ENCODE data around the gene GOLT1A. TPM values are rescaled to one million over a fixed set of nuclear protein-coding genes. Genes with fewer than 3 reads are reported as not detected.
A peak's percentile ranks its signal among the peaks of the same experiment; 100 is the strongest.

GOLT1A gene
- total RNA-seq, 1 experiment from 2014 or later: not detected

- in situ Hi-C loops (cut with HindIII; ENCODE audit: low pct_unique_long_range_greater_than_20kb, low sequenced_read_pairs): no loop called here
- DNase-seq (ENCODE audit: low read depth, low spot score): no peak
Observed at GRCh38 chr1:204225841-204226735, 12.3 kb upstream of the GOLT1A start.

GRCh38 chr1:204224655-204225054 is 10.9 kb upstream of the GOLT1A start:
- DNase-seq (ENCODE audit: low read depth, low spot score): no peak
- in situ Hi-C loops (cut with HindIII; ENCODE audit: low pct_unique_long_range_greater_than_20kb, low sequenced_read_pairs): no loop called here

GRCh38 chr1:204223129-204223860 is 9.5 kb upstream of the GOLT1A start:
- DNase-seq (ENCODE audit: low read depth, low spot score): no peak
- in situ Hi-C loops (cut with HindIII; ENCODE audit: low pct_unique_long_range_greater_than_20kb, low sequenced_read_pairs): no loop called here

- no peak for DNase-seq (ENCODE audit: low read depth, low spot score)
- in situ Hi-C loops (cut with HindIII; ENCODE audit: low pct_unique_long_range_greater_than_20kb, low sequenced_read_pairs): no loop called here
Observed at GRCh38 chr1:204222764-204223055, 8.9 kb upstream of the GOLT1A start.

GRCh38 chr1:204222006-204222763 is 8.4 kb upstream of the GOLT1A start:
- DNase-seq (ENCODE audit: low read depth, low spot score): no peak
- in situ Hi-C loops (cut with HindIII; ENCODE audit: low pct_unique_long_range_greater_than_20kb, low sequenced_read_pairs): no loop called here

GRCh38 chr1:204221271-204221670 is 7.5 kb upstream of the GOLT1A start:
- DNase-seq (ENCODE audit: low read depth, low spot score): no peak
- in situ Hi-C loops (cut with HindIII; ENCODE audit: low pct_unique_long_range_greater_than_20kb, low sequenced_read_pairs): no loop called here

- in situ Hi-C loops (cut with HindIII; ENCODE audit: low pct_unique_long_range_greater_than_20kb, low sequenced_read_pairs): loop anchor here (10.0 kb wide), 1 partner anchor 145 kb away; no protein-coding TSS in a partner anchor
- no peak for DNase-seq (ENCODE audit: low read depth, low spot score)
Observed at GRCh38 chr1:204219971-204220616, 6.3 kb upstream of the GOLT1A start.

- DNase-seq (ENCODE audit: low read depth, low spot score): no peak
- in situ Hi-C loops (cut with HindIII; ENCODE audit: low pct_unique_long_range_greater_than_20kb, low sequenced_read_pairs): loop anchor here (10.0 kb wide), 1 partner anchor 146 kb away; no protein-coding TSS in a partner anchor
Observed at GRCh38 chr1:204218552-204218951, 4.8 kb upstream of the GOLT1A start.

GRCh38 chr1:204217648-204218000 is 3.8 kb upstream of the GOLT1A start:
- in situ Hi-C loops (cut with HindIII; ENCODE audit: low pct_unique_long_range_greater_than_20kb, low sequenced_read_pairs): loop anchor here (10.0 kb wide), 1 partner anchor 147 kb away; no protein-coding TSS in a partner anchor
- no peak for DNase-seq (ENCODE audit: low read depth, low spot score)

- DNase-seq (ENCODE audit: low read depth, low spot score): no peak
- in situ Hi-C loops (cut with HindIII; ENCODE audit: low pct_unique_long_range_greater_than_20kb, low sequenced_read_pairs): loop anchor here (10.0 kb wide), 1 partner anchor 148 kb away; no protein-coding TSS in a partner anchor
Observed at GRCh38 chr1:204216880-204217647, 3.3 kb upstream of the GOLT1A start.

- in situ Hi-C loops (cut with HindIII; ENCODE audit: low pct_unique_long_range_greater_than_20kb, low sequenced_read_pairs): loop anchor here (10.0 kb wide), 1 partner anchor 149 kb away; no protein-coding TSS in a partner anchor
- DNase-seq (ENCODE audit: low read depth, low spot score): no peak
Observed at GRCh38 chr1:204216236-204216635, 2.4 kb upstream of the GOLT1A start.

GRCh38 chr1:204212715-204213114 is 1.1 kb downstream of the GOLT1A start:
- no peak for DNase-seq (ENCODE audit: low read depth, low spot score)
- in situ Hi-C loops (cut with HindIII; ENCODE audit: low pct_unique_long_range_greater_than_20kb, low sequenced_read_pairs): loop anchor here (10.0 kb wide), 1 partner anchor 152 kb away; no protein-coding TSS in a partner anchor

GRCh38 chr1:204211046-204211445 is 2.7 kb downstream of the GOLT1A start:
- in situ Hi-C loops (cut with HindIII; ENCODE audit: low pct_unique_long_range_greater_than_20kb, low sequenced_read_pairs): loop anchor here (10.0 kb wide), 1 partner anchor 154 kb away; no protein-coding TSS in a partner anchor
- DNase-seq (ENCODE audit: low read depth, low spot score): no peak

- DNase-seq (ENCODE audit: low read depth, low spot score): peak; percentile 51
- in situ Hi-C loops (cut with HindIII; ENCODE audit: low pct_unique_long_range_greater_than_20kb, low sequenced_read_pairs): no loop called here
Observed at GRCh38 chr1:204207136-204207616, 6.6 kb downstream of the GOLT1A start.

GRCh38 chr1:204206121-204206520 is 7.7 kb downstream of the GOLT1A start:
- DNase-seq (ENCODE audit: low read depth, low spot score): peak; percentile 50
- in situ Hi-C loops (cut with HindIII; ENCODE audit: low pct_unique_long_range_greater_than_20kb, low sequenced_read_pairs): no loop called here

- in situ Hi-C loops (cut with HindIII; ENCODE audit: low pct_unique_long_range_greater_than_20kb, low sequenced_read_pairs): no loop called here
Observed at GRCh38 chr1:204205486-204205885, 8.3 kb downstream of the GOLT1A start.

GRCh38 chr1:204204944-204205343 is 8.8 kb downstream of the GOLT1A start:
- in situ Hi-C loops (cut with HindIII; ENCODE audit: low pct_unique_long_range_greater_than_20kb, low sequenced_read_pairs): no loop called here
- DNase-seq (ENCODE audit: low read depth, low spot score): no peak

More at GRCh38 chr1:204205486-204205885, 8.3 kb downstream of the GOLT1A start:
- DNase-seq (ENCODE audit: low read depth, low spot score): peak; percentile 32

Data from SK-MEL-5 (cell line).